Activated T-helper 1 cell treated with anti-CD3 and anti-CD28 coated beads, Interleukin-2, amount 50 U/mL, for 16 hours (primary cell): Measurements from ENCODE around the gene OLFML2A.

ENCODE experiments used
- DNase-seq, 2 donors: peaks; one replicate each; pipeline ENCODE4 v3.0.0-alpha.2; 2020; ENCODE audit warnings: low read depth in 1 of 2, low spot score in 1 of 2

The OLFML2A gene

DNA sequence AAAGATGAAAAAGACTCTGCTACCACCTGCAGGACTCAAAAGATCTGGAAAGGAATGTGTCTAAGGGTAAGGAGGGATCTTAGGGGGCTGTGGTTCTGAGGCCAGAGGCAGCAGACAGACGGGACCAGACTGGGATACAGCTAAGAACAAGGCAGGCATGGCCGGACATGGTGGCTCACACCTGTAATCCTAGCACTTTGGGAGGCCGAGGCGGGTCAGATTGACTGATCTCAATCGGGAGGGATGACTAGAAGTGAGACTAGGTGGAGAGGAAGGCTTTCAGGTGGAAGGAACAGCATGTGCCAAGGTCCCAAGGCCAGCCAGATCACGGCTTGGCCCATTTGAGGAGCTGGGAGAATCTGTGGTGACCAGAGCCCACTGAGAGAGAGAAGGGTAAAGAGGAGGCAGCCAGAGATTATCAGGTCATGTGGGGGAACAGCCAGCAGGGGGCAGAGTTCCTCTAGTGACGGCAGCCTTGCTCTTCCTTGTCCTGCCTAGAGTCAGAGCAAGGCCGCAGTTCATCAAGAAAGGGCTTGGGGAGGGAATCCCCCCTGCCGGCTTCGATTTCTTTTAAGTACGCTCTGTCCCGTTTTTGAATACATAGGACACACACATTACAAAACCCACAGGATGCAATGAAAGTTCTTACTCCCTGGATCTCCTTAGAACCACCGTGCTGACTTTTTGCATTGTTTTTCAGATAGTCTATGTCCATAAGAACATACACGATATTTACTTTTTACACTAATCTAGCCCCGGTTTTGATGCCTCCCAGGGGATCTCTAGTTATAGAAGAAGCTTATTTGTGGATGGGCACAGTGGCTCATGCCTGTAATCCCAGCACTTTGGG lies 2.6 kb upstream of the OLFML2A start:
- DNase-seq = peak; percentile 71 to 72

DNA sequence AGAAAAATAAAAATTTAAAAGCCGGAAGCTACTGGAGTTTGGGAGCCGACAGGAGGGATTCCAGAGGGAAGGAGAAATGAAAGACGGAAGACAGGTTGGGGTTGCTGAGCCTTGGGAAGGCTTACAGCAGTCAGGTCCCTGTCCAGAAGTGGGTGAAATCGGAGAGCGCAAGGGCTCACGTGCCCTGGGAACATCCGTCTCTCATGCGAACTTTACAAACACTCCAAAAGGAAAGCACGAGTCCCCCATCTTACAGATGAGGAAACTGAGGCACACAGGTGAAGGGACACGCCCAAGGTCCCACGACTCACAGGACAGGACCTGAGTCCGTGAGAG lies 347 bp upstream of the OLFML2A start:
- DNase-seq = no peak

DNA sequence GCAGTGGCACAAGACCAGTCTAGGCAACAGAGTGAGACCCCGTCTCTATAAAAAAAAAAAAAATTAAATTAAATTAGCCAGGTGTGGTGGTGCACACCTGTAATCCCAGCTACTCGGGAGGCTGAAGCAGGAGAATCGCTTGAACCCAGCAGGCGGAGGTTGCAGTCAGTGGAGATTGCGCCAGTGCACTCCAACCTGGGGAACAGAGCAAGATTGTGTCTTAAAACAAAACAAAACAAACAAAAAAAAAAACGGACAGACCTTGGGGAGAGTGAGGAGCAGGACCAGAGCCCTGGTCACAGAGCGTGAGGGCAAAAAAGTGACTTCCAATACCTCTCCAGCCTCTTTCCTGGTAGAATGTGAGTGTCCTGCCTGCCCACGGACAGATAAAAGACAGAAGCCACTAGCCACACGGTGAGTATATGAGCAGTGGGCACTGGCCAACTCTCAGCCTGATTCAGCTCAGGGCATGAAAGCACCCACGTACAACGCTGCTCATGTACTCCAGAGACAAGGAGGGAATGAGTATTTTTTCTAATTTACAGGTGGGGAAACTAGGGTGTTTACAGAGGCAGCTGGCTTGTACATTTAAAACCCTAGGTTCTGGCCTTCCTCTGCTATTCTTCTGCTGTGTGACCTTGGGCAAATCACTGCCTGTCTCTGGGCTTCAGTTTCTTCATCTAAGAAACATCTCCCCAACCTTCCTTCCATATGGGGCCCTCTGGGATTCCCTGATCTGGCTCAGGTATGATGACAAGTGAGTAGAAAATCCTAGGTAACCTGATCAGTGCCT lies 1.8 kb downstream of the OLFML2A start:
- DNase-seq = no peak

DNA sequence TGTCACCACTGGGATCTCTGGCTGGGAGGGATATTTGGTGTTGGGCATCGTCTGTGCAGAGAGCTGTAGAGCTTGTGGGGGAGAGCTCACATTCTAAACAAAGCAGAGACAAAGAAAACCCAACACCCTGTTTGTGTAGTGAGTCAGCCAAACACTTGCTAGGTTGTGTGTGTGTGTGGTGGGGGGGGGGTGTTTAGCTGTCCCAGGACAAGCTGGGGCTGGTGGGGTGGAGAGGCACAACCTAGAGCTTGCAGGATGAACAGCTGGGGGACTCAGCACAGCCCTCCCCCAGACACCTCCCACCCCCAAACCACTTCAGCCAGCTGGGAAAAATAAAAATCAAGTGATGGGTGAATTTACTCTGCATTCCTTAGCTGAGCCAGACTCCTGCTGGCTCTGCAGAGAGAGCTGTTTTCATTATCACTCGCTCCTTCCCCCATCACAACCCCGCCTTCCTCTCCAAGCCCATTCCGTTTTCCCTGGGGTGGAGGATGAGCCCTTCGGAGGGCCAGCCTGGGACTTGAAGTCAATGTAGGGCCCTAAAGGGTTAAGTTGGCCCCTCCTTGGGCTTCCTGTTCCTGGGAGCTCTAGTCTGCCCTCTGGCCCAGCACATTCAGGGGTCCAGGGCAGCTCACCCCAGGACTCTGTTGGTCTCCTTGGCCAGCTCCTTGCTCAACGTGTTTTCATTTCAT lies 2.6 kb downstream of the OLFML2A start:
- DNase-seq = no peak

DNA sequence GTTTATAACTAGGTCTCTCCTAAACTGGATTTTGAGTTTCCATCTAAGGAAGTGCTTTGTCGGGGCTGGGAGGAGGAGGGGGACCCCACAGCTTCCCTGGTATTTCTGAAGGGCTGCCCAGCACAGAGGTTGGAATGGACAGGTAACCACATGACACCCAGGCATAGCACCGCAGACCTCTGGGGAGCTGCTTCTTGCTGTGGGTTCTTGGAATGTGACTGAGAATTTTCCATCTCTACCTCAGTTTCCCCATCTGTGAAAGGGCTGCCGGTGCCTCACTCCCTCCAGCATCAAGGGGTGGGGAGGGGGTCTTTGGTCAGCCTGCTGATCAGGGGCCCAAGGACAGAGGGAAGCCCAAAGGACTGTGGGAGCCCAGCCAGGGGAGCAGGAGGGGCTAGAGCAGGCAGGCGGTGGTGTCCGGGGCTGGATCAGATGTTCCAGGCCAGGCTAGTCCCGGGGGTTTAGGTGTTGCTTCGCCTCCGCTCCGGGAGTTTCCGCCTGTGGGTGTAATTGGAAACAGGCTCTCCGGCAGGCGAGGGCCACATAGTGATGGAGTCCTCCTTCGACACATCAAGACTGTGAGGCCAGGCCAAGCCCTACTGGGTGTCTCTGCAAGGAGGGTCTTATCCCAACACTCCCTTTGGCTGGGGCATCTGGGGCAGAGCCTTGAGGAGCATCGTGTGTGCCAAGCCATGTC lies 3.3 kb downstream of the OLFML2A start:
- DNase-seq = no peak

DNA sequence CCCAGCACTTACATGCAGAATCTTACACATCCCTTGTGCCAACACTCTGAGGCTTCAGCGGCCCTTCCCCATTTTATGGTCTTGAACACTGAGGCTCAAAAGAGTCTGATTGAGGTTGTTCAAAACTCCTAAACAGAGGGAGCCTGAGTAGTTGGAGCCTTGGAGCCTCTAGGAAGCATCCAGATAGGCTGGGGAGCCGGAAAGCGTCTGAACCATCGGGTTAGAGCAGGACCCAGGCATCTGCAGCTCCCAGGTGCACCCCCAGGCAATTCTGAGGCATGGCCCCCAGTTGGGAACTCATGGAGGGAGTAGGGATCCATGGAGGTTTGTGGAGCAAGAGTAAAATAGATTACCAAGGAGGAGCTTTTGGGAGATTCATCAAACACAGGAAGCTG lies 3.8 kb downstream of the OLFML2A start:
- DNase-seq = no peak

DNA sequence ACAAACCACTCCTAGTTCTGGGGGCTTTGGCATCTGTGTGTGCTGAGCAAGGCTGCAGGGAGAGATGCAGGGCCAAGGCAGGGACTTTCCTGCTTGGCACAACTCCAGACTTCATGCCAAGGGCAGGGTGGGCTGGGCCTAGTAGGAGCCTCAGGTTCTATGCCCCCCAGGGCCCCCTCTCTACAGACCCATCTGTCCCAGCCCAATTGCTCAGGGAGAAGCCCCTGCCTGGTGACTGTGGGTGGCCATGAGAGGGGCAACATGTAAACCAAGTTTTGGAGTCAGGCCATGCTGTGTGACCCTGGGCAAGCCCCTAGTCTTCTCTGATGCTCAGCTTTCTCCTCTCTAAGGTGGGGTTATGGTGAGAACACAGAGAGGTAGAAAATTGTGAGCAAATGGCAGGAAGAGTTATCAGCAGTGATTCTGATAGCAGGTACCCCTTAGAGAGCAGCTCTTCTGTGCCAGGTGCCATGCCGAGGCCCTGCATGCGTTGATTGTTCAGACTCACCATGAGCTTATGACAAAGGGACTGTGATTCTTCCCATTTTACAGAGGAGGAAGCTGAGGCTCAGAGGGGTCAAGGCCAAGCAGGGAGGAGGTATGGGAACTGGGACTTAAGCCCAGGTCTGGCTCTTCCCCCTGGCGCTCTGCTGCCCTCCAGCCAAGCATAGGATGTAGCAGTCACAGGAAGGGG lies 5.2 kb downstream of the OLFML2A start:
- DNase-seq = no peak

DNA sequence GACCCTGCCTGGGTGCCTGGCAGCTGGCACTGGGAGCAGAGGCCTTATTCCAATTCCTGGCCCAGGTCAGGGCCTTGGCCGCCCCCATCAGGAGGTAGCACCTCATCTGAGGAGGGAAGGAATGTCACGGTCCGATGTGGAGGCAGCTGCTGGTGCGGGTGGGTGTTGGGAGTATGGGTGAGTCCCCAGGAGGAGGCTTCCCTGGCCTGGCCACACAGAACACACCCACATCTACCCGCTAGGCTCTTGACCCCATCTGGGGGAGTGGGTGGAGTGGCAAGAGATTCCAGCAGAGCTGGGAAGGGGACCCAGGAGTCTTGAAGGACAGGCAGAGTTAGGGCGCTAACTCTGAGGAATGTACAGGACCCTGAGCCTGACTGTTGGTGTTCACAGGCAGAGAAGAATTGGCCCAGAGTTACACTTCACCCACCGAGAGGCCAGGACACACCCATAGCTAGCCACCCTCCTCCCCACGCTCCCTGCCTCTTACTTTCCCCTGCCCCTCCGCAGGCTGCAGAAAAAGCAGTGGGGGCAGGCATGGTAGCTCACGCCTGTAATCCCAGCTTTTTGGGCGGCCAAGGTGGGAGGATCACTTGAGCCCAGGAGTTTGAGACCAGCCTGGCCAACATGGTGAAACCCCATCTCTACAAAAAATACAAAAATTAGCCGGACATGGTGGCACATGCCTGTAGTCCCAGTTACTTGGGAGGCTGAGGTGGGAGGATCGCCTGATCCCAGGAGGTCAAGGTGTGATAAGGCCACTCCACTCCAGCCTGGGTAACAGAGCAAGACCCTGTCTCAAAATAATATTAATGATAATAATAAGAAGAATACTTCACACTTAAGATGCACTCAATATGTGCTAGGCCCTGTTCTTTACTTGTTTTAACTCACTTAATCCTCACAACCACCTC lies 6.0 kb downstream of the OLFML2A start:
- no peak for DNase-seq

DNA sequence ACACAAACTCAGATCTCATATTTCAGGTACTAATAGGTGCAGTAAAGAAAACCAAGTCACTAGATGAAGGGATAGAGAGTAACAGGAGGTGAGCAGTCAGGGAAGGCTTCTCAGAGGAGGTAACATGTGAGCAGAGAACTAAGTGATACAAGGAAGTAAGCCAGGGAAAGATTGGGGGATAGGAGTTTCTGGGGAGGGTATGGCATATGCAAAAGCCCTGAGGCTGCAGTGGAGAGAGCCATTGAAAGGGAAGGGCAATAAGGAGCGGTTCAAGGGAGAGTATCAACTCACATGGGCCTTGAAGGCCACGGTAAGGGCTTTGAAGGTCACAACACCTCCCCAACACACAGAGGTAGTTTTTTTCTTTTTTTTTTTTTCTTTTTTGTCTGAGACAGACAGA lies 6.9 kb downstream of the OLFML2A start:
- no peak for DNase-seq

DNA sequence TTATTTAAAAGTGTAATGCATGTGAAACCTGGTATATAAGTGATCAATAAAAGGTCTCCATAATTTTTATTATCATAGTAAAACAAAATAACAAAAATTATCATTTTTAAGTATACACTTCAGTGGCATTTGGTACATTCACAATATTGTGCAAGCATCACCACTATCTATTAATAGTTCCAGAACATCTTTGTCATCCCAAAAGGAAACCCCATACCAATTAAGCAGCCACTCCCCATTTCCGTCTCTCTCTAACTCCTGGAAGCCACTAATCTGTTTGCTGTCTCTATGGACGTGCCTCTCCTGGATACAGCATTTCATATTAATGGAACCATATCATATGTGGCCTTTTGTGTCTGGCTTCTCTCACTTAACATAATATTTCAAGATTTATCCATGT lies 7.6 kb downstream of the OLFML2A start:
- no peak for DNase-seq

DNA sequence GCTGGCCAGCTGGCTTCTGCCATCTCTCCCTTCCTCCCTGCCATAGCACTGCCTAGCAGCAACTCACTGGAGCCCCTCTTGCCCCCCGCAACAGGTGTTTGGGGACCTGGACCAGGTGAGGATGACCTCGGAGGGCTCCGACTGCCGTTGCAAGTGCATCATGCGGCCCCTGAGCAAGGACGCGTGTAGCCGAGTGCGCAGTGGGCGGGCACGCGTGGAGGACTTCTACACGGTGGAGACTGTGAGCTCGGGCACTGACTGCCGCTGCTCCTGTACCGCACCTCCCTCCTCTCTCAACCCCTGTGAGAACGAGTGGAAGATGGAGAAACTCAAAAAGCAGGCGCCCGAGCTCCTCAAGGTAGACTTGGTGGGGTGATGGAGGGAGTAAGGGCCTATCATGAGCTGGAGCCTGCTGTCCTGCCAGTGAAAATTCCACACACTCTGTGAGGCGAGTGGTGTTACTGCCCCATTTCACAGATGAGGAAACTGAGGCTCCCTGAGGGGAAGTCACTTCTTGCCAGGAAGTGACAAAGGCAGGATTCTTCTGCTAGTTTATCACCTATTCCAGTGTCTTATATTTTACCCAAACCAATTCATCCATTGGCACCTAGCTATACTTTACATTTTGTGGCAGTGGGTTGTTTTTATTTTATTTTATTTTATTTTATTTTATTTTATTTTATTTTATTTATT lies 10.1 kb downstream of the OLFML2A start:
- no peak for DNase-seq

DNA sequence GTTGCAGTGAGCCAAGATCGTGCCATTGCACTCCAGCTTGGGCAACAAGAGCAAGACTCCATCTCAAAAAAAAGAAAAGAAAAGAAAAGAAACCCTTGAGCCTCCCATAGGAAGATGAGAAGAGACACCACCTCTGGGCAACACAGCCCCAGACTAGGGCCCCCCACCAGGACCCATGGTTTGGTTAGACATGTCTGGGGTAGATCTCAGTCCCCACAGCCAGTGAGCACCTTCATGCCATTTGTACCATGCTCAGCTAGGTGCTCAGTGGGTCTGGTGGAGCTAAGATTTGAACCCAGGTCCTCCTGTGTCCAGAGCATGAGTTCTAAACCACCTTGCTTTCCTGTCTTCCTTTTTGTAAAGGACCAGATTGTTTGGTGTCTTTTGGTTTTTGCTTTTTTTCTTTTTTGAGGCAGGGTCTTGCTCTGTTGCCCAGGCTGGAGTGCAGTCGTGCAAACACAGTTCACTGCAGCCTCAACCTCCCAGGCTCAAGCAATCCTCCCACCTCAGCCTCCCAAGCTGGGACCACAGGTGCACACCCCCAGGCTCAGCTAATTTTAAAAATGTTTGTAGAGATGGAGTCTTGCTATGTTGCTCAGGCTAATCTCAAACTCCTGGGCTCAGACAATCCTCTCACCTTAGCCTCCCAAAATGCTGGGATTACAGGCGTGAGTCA lies 11.7 kb downstream of the OLFML2A start:
- DNase-seq = no peak

DNA sequence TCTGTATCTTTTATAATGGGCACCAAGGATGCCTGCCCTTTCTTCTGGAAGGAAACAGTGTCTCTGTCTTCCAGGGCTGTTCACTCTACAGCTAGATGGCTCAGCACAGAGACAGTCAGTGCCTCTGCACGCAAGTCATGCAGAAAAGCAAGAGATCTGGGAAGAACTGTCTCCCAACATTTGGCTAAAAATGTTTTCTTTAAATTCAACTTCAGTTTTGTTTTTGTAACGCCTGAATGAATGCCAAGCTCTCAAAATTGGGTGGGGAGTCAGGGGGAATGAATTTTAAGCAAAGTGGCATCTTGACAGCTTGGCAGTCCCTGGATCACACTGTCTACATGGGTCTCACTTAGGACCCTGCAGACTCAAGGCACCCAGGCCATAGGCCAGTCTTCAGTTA lies 12.6 kb downstream of the OLFML2A start:
- DNase-seq = no peak

DNA sequence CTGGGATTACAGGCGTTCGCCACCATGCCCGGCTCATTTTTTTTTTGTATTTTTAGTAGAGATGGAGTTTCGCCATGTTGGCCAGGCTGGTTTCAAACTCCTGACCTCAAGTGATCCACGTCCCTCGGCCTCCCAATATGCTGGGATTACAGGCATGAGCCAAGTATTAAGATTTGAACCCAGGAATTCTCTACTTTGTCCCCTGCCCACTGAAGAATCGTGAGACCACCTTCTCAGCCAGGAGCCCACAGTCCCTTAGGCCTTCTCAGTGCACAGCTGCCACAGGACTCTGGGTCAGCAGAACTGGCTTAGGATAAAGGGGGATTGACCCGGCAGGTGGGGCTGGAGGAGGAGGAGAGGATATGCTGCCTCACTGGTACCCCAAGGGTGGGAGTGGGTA lies 13.4 kb downstream of the OLFML2A start:
- DNase-seq = no peak

DNA sequence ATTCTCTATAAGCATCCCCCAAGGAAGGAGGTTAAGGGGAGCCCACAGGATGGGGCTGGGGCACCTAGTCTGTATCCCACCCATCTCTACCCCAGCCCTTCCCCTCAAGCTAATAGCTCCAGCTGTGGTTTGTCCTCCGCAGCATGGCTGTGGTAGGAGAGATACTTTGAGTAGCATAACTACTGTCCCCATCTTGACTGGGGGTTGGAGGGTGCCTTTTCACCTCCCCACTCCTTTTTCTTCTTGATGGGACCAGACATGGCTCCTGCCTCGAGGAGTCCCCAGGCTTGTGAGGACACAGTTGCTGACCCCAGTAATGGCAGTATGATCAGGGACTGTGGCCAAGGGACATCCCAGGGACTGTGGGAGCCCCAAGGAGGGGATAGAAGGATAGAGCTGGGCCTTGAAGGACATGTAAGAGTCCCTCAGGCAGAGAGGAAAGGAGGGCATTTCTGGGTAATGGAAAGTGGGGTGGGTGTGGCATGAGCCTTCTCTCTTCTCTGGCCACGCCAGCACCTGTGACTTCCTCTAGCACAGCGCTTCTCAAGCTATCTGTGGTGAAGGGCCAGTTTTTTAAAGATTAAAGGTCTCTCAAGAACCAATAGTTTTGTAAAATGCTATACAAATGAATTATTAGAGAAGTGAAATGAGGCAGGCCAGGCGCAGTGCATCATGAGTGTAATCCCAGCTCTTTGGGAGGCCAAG lies 14.0 kb downstream of the OLFML2A start:
- no peak for DNase-seq

DNA sequence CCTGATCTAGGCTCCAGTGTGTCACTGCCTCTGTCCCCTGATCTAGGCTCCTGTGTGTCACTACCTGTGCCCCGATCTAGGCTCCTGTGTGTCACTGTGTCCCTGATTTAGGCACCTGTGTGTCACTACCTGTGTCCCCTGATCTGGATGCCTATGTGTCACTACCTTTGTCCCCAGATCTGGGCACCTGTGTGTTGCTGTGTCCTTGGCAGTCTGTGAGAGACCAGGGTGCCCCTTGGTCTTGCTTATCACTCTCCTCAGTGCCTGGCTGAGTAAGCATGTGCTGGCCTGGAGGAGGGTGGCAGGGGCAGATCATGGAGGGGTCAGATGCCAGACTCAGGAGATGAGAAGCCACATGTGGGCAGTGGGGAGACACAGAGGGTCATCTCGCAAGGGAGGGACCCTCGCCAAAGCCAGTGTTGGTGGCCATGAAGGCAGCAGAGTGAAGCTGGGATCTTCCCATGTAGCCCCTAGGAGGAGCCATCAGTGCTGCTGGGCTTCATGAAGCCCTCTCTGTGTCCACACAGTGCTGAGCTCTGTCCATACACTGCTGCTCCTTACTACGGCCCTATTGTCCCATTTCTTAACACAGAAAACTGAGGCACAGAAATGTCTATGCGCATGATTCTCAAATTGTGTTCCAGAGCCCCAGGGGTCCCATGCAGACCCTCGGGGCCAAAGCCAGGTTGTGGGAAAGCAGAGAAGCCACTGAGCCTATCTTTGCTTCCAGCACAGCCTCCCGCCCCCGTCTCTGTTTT lies 15.5 kb downstream of the OLFML2A start:
- DNase-seq = no peak

DNA sequence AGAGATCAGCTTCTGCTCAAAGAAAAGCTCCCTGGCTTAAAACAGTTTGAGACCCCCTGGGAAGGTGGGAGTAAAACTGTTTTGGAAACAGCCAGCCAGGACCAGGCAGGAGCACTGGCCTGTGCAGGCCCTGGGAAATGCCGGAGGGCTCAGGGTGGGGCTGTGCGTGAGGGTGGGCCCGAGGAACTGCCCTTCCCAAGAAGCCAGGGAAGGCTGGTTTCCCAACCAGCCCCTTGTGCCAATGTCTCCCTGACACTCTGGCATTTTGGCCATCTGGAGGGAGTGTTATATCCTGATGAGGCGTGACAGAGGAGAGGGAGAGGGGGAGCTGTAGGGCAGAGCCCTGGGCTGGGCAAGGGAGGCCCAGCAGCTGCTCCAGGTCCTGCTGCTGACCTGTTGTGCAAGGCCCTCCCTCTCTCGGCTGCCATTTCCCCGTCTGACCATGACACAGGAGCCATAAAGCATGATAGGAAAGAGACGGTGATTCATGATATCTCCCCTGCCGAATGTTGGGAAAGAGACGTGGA lies 16.1 kb downstream of the OLFML2A start:
- no peak for DNase-seq
